K562 (cell line): Measurements from ENCODE around the gene LRRC15. TPM values are rescaled to one million over a fixed set of nuclear protein-coding genes. Genes with fewer than 3 reads are reported as not detected.

Source experiments
- ATAC-seq: fragments of 200-7000 bp; cut with Tn5 transposase; 3 replicates; pipeline ENCODE4 v1.9.1; 2020; ENCODE audit warnings: moderate library complexity
- BruUV-seq: library from RNA; stranded (reverse); fragments of 400-500 nt; replicated peaks from 2 replicates; lab custom pipeline; 2021; lab: Mats Ljungman, UMichigan
- CTCF ChIA-PET: fragments of 300-600 bp; formaldehyde crosslinking; extraction: SDS; loops from one replicate; lab custom pipeline; 2021; ENCODE audit warnings: low intra/inter-chr PET ratio; lab: Yijun Ruan, JAX
- POLR2A ChIA-PET: fragments of 300-600, 350-650 bp; sonication (Branson Sonifier 250); formaldehyde crosslinking; extraction: SDS; loops from one replicate; lab custom pipeline; 2021; ENCODE audit warnings: antibody characterized with exemption, inconsistent platforms; lab: Yijun Ruan, JAX
- DNase-seq, 4 experiments: peaks; one replicate each; pipeline versions ENCODE4 v3.0.0 to v3.0.0-alpha.2; 2011 to 2018; ENCODE audit warnings: low spot score in 3 of 4, mixed read lengths in 3 of 4; ENCODE audit errors: extremely low read depth in 1 of 4
- FAIRE-seq: peaks from 2 replicates; lab custom pipeline; 2011; peaks lifted over from hg19 to GRCh38; lab: Jason Lieb, UNC
- H2AFZ ChIP-seq: 2 replicates; pipeline ENCODE4 v1.6.0; 2011; ENCODE audit warnings: low read depth, low read length, control low read depth, inconsistent platforms
- H3K27ac ChIP-seq: fragments of 200-600 bp; 3 replicates; pipeline ENCODE4 v1.8.0; 2011; ENCODE audit warnings: low read depth, mild to moderate bottlenecking, control low read depth, inconsistent platforms, low read length, moderate library complexity, mixed read lengths; ENCODE audit errors: extremely low read depth
- H3K27me3 ChIP-seq, 2 experiments: fragments of 300-600 bp in 1 of 2; 2 replicates in 1 of 2; 3 replicates in 1 of 2; pipeline versions ENCODE4 v1.6.0 to v1.8.0; 2011; ENCODE audit warnings: inconsistent platforms in 2 of 2, low read length in 2 of 2, mild to moderate bottlenecking in 1 of 2, mixed read lengths in 1 of 2, moderate library complexity in 1 of 2; ENCODE audit not compliant: control insufficient read depth in 2 of 2, insufficient read depth in 2 of 2
- H3K36me3 ChIP-seq: fragments of 300-600 bp; 3 replicates; pipeline ENCODE4 v1.8.0; 2011; ENCODE audit warnings: mild to moderate bottlenecking, low read length, inconsistent platforms; ENCODE audit not compliant: control insufficient read depth, insufficient read depth
- H3K4me1 ChIP-seq, 2 experiments: fragments of 200-600 bp in 1 of 2; replicated peaks in 1 of 2; 2 replicates in 1 of 2; 3 replicates in 1 of 2; pipeline versions ENCODE4 v1.5.1 to v1.8.0; 2011; ENCODE audit warnings: inconsistent platforms in 2 of 2, low read length in 2 of 2, mild to moderate bottlenecking in 1 of 2, mixed read lengths in 1 of 2, moderate library complexity in 1 of 2; ENCODE audit not compliant: control insufficient read depth in 2 of 2, insufficient read depth in 2 of 2
- H3K4me2 ChIP-seq: 2 replicates; pipeline ENCODE4 v1.6.1; 2011; ENCODE audit warnings: low read length, control low read depth, inconsistent platforms, mixed read lengths; ENCODE audit not compliant: insufficient read depth
- H3K4me3 ChIP-seq: fragments of 200-600 bp; sonication (generic), shearing (Covaris generic); 2 replicates; pipeline ENCODE4 v1.5.1; 2016; ENCODE audit warnings: control low read depth, inconsistent platforms
- H3K79me2 ChIP-seq: fragments of 200-600 bp; 3 replicates; pipeline ENCODE4 v1.8.0; 2011; ENCODE audit warnings: low read length, inconsistent platforms; ENCODE audit not compliant: control insufficient read depth, insufficient read depth
- H3K9ac ChIP-seq, 2 experiments: 2 replicates each; pipeline versions ENCODE4 v1.6.0 to v1.6.1; 2011; ENCODE audit warnings: low read depth in 2 of 2, low read length in 2 of 2, control low read depth in 1 of 2, inconsistent platforms in 1 of 2, mild to moderate bottlenecking in 1 of 2, mixed read lengths in 1 of 2; ENCODE audit not compliant: insufficient read depth in 1 of 2
- H3K9me1 ChIP-seq: one replicate; pipeline ENCODE4 v1.6.0; 2011; ENCODE audit warnings: inconsistent platforms, mild to moderate bottlenecking, low read length, moderate library complexity; ENCODE audit not compliant: control insufficient read depth, insufficient read depth
- H3K9me3 ChIP-seq: replicated peaks from 2 replicates; pipeline ENCODE4 v1.5.1; 2011; ENCODE audit warnings: low read depth, low read length, inconsistent platforms; ENCODE audit not compliant: control insufficient read depth, insufficient read depth
- H4K20me1 ChIP-seq: replicated peaks from 2 replicates; pipeline ENCODE4 v1.6.1; 2011; ENCODE audit warnings: low read length, inconsistent platforms, mixed read lengths; ENCODE audit not compliant: control insufficient read depth, insufficient read depth
- ADNP ChIP-seq: fragments of 200-800 bp; sonication (Bioruptor generic); IDR thresholded peaks from 2 replicates; pipeline ENCODE4 v1.6.1; 2016; ENCODE audit warnings: missing genetic modification characterization, missing compliant biosample characterization
- ATF3 ChIP-seq, 2 experiments: fragments of 450-650 bp in 1 of 2; sonication (generic) in 1 of 2; formaldehyde crosslinking in 1 of 2; IDR thresholded peaks in 1 of 2; conservative IDR thresholded peaks in 1 of 2; 2 replicates each; pipeline versions ENCODE4 v1.6.1 to v1.8.1; 2016 to 2023; ENCODE audit warnings: mild to moderate bottlenecking in 2 of 2, moderate library complexity in 2 of 2, inconsistent platforms in 1 of 2, missing genetic modification reagents in 1 of 2
- CBFA2T2 ChIP-seq: fragments of 450-650 bp; conservative IDR thresholded peaks from 2 replicates; pipeline ENCODE4 v1.6.1; 2017; ENCODE audit warnings: mild to moderate bottlenecking
- CREBBP ChIP-seq: IDR thresholded peaks from one replicate; pipeline ENCODE4 v1.6.1; 2012; ENCODE audit warnings: low read depth, mild to moderate bottlenecking, control low read depth, inconsistent platforms, low read length
- KAT7 ChIP-seq: sonication (generic); formaldehyde crosslinking; IDR thresholded peaks from 2 replicates; pipeline ENCODE4 v1.8.0; 2022; ENCODE audit warnings: missing genetic modification reagents, mild to moderate bottlenecking, borderline replicate concordance
- NEUROD1 ChIP-seq: fragments of 150-350 bp; IDR thresholded peaks from 2 replicates; pipeline ENCODE4 v1.6.1; 2014; ENCODE audit warnings: borderline replicate concordance, low read length, low read depth; ENCODE audit not compliant: partially characterized antibody
- OTX1 ChIP-seq: fragments of 450-650 bp; formaldehyde crosslinking; IDR thresholded peaks from 2 replicates; pipeline ENCODE4 v1.4.0; 2022; ENCODE audit warnings: mild to moderate bottlenecking
- PHB2 ChIP-seq: fragments of 450-650 bp; IDR thresholded peaks from 2 replicates; pipeline ENCODE4 v1.6.1; 2017; ENCODE audit warnings: low read depth
- PRPF4 ChIP-seq: fragments of 200-400 bp; formaldehyde crosslinking; IDR thresholded peaks from one replicate; pipeline ENCODE4 v1.6.1; 2017; ENCODE audit warnings: low read length, low read depth, mild to moderate bottlenecking; ENCODE audit not compliant: insufficient read depth, poor library complexity, severe bottlenecking
- RBM15 ChIP-seq: fragments of 200-400 bp; formaldehyde crosslinking; IDR thresholded peaks from 2 replicates; pipeline ENCODE4 v1.6.1; 2018; ENCODE audit warnings: mild to moderate bottlenecking, low read length, moderate library complexity; ENCODE audit not compliant: insufficient read depth
- SMAD3 ChIP-seq: fragments of 450-650 bp; formaldehyde crosslinking; conservative IDR thresholded peaks from 2 replicates; pipeline ENCODE4 v1.4.0; 2020; ENCODE audit warnings: mild to moderate bottlenecking
- TARDBP ChIP-seq: fragments of 450-650 bp; IDR thresholded peaks from 2 replicates; pipeline ENCODE4 v1.6.1; 2016
- TBP ChIP-seq: optimal IDR thresholded peaks from 2 replicates; pipeline ENCODE3; 2011; ENCODE audit warnings: low read depth, low read length, improper control_type of control experiment
- THRA ChIP-seq: fragments of 450-650 bp; IDR thresholded peaks from 2 replicates; pipeline ENCODE4 v1.6.1; 2017; ENCODE audit warnings: mild to moderate bottlenecking, moderate library complexity
- ZNF347 ChIP-seq: fragments of 450-650 bp; formaldehyde crosslinking; IDR thresholded peaks from 2 replicates; pipeline ENCODE4 v1.4.0; 2020; ENCODE audit warnings: low read depth, mild to moderate bottlenecking, moderate library complexity
- ZNF384 ChIP-seq: IDR thresholded peaks from 2 replicates; pipeline ENCODE4 v1.6.1; 2012; ENCODE audit warnings: low read depth, low read length, improper control_type of control experiment
- WGBS: fragments of 100-300 bp; shearing (Covaris generic); methylation state at CpG from one replicate; pipeline ENCODE4 v1.1.6; 2016; ENCODE audit warnings: low coverage, mixed read lengths; ENCODE audit not compliant: insufficient coverage; ENCODE audit errors: missing lambda C conversion rate; 5-methylcytosine and 5-hydroxymethylcytosine counted together
- in situ Hi-C: fragments of 300-500 bp; cut with MboI; formaldehyde crosslinking; loops from 4 replicates; pipeline ENCODE4 v1.15.0; 2018; ENCODE audit warnings: inconsistent platforms, mixed read lengths
- intact Hi-C: fragments of 100-400 bp; cut with micrococcal nuclease; formaldehyde crosslinking; loops from 2 replicates; pipeline ENCODE4 v1.14.2; 2022
- polyA plus RNA-seq, 8 experiments: library from polyadenylated mRNA; depleted of rRNA in 4 of 8; stranded (reverse) in 5 of 8; unstranded in 3 of 8; fragments of >200 nt; fragmentation: Nextera tagmentation in 2 of 8; fragmentation: Illumina TruSeq in 1 of 8; extraction: Ambion mirVana in 2 of 8; extraction: Trizol in 1 of 8; gene quantifications; 2 replicates each; pipeline versions ENCODE4 v1.2.1 to v1.2.3, GENCODE V29; 2011 to 2014; ENCODE audit warnings: inconsistent platforms in 1 of 8, missing spikeins in 1 of 8
- total RNA-seq, 7 experiments: library from RNA; depleted of rRNA in 6 of 7; stranded (reverse); fragments of >200 nt in 6 of 7; fragmentation: Illumina TruSeq in 2 of 7; extraction: Trizol in 2 of 7; gene quantifications; 2 replicates each; pipeline versions ENCODE4 v1.2.1 to v1.2.3, GENCODE V29; 2011 to 2021; ENCODE audit warnings: low replicate concordance in 1 of 7

Gene LRRC15
- total and polyA plus RNA-seq, 9 of the 15 experiments (the other 6 are each of a cell fraction or from before 2014, with no cell fraction given): not detected

GRCh38 chr3:194336601-194337355 lies 32.8 kb downstream of the LRRC15 start:
- no TSS peak for BruUV-seq
- no peaks in the 10 kb centered on the region for H3K9me1 ChIP-seq
- DNase-seq (no peak), ATAC-seq (no peak), FAIRE-seq (no peak)
- in situ Hi-C loops: loop anchor here (5.0 to 25.0 kb wide), 3 partner anchors 66 to 1874 kb away; no protein-coding TSS in a partner anchor
- intact Hi-C loops: loop anchor here (10.0 kb wide), 2 partner anchors 768 to 928 kb away; no protein-coding TSS in a partner anchor
- ChIA-PET POLR2A (interaction anchor here (0.6 to 0.8 kb wide), 2 partner anchors 18 to 241 kb away, joined by 3 read pairs; no protein-coding TSS in a partner anchor), CTCF (interaction anchor here (0.6 to 0.7 kb wide), 2 partner anchors 253 to 345 kb away, joined by 3 read pairs; no protein-coding TSS in a partner anchor)
- peaks cover 3 to 25% of the 10 kb centered on the region in 2 experiments; a peak in 4 of 5 replicates for H3K4me1 ChIP-seq
- TF ChIP-seq SMAD3 (no peak), NEUROD1 (no peak), OTX1 (CRISPR knock-in tag) (no peak), ZNF384 (no peak), CREBBP (no peak), ZNF347 (no peak), THRA (no peak), CBFA2T2 (no peak), ATF3 (IDR thresholded peaks at IDR 0.05) (no peak), ATF3 (CRISPR knock-in tag; conservative IDR thresholded peaks at IDR 0.05) (no peak), ADNP (tag) (no peak), KAT7 (CRISPR knock-in tag) (no peak), TBP (no peak), PHB2 (no peak), PRPF4 (no peak), TARDBP (no peak), RBM15 (no peak)
- no peak overlapping the region for H2AFZ ChIP-seq
- H3K4me2 ChIP-seq: no peak overlapping the region
- H3K9me3 ChIP-seq: no peaks in the 10 kb centered on the region
- H3K4me3 ChIP-seq: no peak overlapping the region
- no peak overlapping the region for H3K27ac ChIP-seq
- H3K36me3 ChIP-seq: no peaks in the 10 kb centered on the region
- peak overlapping the region in 1 of 2 experiments; percentile 46; a peak in 1 of 4 replicates for H3K9ac ChIP-seq
- H3K79me2 ChIP-seq: no peaks in the 10 kb centered on the region
- no peaks in the 10 kb centered on the region; the same call in 1 of the 2 replicates for H4K20me1 ChIP-seq
- peaks cover 31 to 70% of the 10 kb centered on the region in 2 experiments for H3K27me3 ChIP-seq
- WGBS: 30% methylated on average over 17 of the region's 17 CpGs
